COLO668 (cell line): ENCODE measurements around the gene GATAD2A.

Source experiments
- DNase-seq: peaks from one replicate; lab custom pipeline; 2025; ENCODE audit not compliant: unreplicated experiment; lab: John Stamatoyannopoulos, UW

The GATAD2A gene

DNA sequence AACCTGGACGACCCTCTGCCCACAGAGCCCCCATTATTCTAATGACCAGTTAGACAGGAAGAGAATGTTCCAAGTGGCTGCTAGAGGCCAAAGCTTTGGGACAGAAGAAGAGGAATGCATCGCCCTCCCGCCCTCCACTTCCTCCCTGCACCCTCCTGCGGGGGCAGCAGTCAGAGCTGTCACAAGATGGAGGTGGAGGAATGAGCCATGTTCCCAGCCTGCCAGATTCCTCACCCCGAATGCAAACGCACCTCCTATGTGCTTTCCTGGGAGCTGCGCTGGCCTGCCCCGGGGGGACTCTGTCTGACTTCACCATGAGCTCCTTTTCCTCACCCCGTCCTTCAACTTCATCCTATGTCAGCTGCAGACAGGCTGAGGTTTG, 124.9 kb downstream of the GATAD2A start:
- no peak for DNase-seq

DNA sequence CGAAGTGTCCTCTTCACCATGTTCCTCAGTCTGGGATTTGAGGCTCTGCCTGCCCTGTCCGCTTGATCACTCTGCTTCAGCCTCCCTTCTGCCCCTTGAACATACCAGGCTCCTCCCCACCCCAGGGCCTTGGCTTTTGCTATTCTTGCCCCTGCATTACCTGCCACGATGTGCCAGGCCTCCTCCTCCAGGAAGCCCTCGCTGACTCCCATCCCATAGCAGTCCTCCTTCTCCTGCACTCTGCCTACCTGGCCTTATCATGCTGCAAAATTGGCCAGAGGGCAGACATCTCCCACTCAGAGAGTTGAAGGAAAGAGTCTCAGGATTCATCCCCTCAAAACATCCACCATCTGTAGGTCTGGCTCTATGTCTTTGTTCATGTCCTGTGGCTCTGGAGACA, 125.4 kb downstream of the GATAD2A start:
- no peak for DNase-seq

DNA sequence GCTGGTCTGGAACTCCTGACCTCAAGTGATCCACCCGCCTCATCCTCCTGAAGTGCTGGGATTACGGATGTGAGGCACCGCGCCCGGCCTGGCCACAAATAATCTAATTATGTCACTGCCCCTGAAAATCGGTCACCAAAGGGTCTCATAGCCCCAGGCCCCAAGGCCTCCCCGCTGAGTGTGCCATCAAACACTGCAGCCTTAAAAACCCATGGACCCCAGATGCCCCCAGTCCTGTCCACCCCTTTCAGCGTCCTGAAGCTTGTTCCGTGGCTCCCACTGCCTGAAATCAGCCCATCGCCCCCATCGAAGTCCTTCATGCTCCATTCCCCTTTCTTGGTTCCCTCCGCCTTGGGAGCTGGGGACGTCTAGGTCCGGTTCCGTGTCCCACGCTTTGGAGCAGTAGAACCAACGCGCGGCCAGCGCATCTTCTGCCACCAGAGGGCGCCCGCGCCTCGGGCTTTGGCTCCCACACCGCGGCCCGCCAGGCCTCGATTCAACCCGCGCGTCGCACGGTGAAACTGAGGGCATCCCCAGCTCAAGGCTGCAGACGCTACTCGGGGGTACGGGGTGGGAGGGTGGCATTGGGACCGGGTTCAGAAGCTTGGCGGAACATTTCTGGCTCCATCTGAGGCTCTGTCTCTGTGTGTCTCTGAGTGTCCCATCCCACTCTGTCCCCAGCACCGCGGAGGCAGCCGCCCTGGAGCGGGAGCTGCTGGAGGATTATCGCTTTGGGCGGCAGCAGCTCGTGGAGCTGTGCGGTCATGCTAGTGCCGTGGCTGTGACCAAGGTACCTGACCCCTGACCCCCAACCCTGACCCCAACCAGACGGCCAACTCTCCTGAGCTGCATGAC, 126.7 kb downstream of the GATAD2A start:
- peak; percentile 77 for DNase-seq

DNA sequence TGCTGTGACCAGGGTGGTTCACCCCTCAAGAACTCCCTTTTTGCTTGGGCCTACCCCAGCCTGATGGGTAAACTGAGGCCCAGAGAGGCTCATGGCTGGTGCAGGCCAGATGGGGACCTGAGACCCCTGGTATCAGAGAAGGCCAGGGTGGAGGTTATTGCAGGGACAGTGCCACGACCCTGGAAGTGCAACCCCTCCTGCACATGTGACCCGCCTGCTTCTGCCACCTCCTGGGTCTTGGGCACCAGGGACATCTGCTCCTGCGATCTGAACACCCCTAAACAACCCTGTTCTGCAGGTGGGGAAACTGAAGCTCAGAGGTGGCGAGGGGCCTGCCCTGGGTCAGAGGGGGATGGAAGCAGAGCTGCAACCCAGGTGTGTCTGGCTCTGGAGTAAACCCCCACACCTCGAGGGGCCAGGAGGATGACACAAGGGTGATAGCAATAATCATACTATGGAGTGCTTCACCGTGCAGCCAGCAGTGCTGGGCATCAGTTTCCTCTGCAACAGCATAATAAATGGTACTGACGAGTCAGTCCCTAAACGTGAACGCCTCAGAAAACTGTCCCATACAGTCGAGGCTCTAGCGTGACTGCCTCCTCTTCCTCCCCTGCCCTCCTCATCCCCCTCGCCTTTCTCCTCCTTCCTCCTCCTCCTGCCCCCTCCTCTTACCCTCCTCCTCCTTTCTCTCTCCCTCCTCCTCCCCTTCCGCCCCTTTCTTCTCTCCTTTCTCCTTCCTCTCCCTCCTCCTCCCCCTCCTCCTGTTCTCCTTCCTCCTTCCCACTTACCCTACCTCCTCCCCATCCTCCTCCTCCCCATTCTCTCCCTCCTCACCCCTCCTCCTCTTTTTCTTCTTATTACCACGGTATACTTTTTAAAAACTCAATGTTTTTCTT, 127.6 kb downstream of the GATAD2A start:
- DNase-seq: no peak

DNA sequence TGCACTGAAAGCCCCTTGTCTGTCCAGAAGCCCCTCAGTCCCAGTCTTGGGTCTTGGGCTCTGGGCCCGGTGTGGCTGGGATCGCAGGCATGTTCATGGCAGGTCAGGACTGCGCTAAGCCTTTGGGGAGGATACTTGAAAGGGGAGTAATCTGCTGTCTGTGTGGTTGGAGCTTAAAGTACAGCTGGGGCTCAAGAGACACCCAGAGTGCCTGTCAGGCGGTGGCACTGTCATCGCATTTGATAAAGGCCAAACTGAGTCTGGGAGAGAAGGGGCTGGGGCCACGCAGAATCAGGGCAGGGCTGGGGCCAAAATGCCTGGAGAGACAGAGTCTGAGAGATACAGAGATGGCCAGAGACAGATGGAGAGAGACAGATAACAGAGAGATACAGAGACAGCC, 128.4 kb downstream of the GATAD2A start:
- DNase-seq: no peak

DNA sequence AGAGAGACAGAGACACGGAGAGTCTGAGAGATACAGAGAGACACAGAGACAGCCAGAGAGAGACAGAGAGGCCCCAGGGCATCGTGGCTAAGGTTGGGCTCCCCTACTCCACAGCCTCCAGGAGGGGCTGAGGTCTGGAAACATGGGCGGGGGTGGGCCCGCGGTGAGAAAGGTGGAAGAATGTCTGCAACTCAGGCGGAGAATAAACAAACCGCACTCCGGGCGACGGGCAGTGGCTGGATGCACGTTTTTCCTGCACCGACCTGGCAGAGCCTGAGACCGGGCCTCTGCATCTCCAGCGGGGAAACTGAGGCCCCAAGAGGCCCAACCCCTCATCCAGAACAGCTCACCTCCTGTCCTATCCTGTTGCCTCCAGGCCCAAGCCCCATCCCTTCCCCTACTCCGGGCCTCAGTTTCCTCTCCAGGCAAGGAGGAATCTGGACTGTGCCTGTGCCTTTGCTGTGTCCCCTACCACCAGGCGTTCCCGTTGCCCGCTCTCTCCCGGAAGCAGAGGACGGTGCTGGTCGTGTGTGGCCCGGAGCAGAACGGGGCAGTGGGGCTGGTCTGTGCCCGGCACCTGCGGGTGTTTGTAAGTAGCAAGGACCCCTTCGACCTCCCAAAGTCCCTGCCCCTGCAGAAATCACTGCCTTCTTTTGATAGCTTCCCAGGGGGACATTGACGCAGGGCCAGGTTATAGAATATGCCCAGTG, 129.2 kb downstream of the GATAD2A start:
- DNase-seq: no peak

DNA sequence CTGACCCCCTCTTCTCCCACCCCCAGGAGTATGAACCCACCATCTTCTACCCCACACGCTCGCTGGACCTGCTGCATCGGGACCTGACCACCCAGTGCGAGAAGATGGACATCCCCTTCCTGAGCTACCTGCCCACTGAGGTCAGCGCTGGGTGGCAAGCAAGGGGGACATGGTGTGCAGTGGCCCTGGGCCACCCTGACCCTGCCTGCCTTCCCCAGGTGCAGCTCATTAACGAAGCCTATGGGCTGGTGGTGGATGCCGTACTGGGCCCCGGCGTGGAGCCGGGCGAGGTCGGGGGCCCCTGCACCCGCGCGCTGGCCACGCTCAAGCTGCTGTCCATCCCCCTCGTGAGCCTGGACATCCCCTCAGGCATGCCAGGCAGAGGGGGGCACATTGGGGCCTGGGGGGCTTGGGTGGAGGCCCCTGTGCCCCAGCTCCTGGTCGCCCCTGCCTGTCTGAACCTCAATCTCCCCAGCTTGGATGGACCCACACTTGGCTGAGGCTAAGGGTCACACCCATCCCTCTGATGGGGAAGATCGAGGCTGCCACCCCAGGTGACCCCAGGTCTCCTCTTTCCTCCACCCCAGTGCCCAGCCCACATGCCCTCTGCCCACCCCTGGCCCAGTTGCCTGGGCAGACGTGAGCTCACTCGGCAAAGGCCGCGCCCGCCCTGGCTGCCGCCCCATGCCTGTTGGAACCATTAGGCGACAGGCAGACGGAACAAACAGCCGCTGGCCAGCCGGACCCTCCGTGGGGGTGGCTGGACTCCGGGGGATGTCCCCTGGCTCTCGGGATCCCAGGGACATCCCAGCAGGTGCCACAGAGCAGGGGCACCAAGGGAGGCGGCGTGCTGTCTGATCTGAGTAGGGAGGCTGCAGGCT, 130.1 kb downstream of the GATAD2A start:
- DNase-seq: no peak

DNA sequence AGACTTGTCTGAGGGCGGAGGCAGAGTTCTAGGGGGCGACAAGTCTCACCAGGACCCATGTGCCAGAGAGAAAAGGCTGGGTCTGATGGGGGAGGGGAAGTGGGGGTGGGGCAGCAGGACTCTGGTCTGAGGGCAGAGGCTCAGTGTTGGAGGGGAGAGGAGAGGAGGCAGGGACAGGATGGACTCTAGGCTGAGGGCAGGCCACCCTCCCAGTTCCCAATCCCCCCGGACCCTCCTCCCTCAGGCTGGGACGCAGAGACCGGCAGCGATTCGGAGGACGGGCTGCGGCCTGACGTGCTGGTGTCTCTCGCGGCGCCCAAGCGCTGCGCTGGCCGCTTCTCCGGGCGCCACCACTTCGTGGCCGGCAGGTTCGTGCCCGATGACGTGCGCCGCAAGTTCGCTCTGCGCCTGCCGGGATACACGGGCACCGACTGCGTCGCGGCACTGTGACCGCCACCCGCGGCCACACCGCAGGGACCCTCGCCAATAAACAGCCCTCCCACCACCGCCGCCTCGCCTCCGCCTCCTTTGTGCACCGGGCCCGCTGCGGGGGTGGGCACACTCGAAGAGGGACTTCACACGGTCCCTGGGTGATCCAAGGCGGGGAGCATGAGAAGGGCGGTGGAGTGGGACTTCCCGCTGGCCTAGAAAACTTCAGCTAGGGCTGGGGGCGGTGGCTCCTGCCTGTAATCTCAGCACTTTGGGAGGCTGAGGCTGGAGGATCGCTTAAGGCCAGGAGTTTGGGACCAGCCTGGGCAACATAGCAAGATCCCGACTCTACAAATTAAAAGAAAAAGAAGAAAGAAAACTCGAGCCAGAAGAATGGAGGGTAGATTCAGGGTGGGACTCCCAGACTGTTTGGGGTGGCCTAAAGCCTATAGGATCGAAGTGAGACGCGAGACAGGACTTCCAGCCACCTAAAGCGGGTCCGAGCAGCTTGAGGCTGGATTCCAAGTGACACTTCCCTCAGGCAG, 131.9 kb downstream of the GATAD2A start:
- DNase-seq: peak; percentile 15

DNA sequence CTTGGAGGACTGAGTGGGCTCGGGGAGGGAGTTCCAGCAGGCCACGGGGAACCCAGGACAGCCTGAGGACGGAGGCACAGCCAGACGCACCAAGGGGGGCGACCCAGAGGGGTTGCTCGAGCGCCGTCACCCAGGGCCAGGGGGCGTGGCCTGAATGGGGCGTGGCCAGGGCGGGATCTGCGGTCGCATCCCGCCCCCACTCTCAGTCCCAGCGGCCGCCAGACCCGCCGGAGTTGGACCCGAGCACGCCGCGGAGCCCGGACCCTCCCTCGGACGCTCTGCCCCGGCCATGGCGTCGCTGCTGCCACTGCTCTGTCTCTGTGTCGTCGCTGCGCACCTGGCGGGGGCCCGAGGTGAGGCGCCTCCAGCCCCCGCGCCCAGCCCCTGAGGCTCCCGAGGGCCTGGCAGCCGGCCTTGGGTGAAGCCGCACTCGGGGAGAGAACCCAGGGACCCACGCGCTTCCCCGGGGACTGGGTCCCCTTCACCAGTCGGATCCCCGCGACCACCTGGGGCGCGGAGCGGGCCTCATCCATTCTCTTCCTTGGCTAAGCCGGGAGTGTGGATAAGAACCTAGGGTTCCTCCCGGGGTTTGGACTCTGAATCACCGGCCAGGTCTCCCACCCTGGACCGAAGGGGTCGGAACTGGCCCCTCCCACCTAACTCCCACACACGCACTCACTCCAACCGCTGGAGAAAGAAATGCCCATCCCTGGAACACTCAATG, 132.7 kb downstream of the GATAD2A start, which contains the start of gene CILP2:
Gene CILP2 (plus strand): TSS at position 205 of the 724 bp plus-strand sequence. CDS start 85 bp downstream, at position 290.
- peak; percentile 23 for DNase-seq

DNA sequence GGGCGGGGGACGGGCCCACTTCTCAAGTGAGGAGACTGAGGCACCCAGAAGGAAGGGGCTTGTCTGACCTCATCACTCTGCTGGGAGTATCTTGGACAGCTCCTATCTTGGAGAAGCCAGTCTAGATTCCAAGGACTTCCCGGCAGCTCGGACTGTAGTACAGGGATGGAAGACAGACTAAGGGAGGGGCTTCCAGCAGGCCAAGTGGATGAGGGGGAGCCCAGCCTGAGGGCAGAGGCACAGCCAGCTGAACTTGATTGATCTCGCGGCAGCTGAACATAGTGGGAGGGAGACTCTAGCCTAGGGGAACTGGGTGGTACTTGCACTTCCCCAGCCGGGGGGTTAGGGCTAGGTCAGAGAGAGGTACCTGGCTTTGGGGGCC, 133.3 kb downstream of the GATAD2A start:
- DNase-seq: no peak

DNA sequence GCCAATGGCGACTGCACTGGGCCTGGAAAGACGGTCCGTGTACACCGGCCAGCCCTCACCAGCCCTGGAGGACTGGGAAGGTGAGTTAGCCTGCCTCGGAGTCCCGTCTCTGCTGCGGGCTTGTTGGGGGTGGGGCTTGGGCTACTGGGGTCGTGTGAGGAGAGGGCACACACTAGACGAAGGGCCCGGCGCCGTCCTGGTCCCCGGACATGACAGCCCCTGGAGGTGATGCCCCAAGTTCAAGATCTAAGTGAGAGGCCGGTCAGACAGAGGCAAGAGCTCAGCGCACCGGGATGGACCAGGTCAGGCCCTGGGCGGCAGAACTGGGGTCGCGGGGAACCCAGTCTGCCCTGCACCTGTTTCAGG, 134.2 kb downstream of the GATAD2A start:
- no peak for DNase-seq

DNA sequence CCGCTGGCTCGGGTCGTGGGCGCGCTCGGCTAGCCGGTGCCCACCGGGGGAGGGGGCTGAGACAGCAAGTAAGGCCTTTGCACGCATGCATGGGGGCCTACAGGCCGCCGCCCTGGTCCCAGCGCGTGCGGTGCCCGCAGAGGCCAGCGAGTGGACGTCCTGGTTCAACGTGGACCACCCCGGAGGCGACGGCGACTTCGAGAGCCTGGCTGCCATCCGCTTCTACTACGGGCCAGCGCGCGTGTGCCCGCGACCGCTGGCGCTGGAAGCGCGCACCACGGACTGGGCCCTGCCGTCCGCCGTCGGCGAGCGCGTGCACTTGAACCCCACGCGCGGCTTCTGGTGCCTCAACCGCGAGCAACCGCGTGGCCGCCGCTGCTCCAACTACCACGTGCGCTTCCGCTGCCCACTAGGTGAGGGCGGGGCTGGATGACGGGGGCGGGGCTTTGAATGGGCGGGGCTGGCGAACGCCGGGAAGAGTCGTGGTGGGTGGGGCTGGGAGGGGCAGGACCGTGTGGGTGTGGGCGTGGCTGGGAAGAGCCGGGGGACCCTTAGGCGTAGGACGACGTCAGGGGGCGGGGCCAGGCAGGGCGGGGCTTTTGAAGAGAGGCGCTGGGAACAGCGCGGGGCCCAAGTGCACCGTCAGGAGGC, 134.7 kb downstream of the GATAD2A start:
- DNase-seq: peak; percentile 14

DNA sequence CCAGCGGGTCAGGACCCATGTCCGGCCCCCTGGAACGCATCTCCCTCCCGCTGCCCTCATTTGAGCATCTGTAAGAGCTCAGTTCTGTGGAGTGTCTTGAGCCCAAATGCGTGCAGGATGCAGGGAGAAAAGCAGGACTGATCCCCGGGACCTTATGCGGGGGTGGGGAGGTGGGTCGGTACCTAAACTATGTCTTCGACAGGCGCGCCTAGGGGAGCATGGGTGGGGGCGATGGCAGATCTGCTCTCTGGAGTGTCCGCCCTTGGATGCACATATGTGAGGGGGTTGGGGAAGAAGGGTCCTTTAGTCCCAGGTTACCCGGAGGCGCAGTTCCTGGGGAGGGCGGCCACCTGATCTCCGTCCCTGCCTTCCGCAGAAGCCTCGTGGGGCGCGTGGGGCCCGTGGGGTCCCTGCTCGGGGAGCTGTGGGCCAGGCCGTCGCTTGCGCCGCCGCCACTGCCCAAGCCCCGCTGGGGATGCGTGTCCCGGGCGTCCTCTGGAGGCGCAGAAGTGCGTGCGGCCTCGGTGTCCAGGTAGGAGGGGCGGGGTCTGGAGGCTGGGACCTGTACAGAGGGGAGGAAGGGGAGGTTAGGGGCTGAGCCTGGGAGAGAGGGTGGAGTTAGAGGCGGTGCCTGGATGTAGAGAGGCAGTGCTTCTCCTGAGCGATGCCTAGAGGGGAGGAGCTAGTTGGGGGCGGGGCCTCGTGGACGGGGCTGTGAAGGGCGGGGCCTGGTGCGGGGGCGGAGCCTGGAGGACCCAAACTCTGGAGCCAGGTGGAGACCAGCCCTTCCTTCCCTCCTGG, 135.4 kb downstream of the GATAD2A start:
- peak; percentile 56 for DNase-seq

DNA sequence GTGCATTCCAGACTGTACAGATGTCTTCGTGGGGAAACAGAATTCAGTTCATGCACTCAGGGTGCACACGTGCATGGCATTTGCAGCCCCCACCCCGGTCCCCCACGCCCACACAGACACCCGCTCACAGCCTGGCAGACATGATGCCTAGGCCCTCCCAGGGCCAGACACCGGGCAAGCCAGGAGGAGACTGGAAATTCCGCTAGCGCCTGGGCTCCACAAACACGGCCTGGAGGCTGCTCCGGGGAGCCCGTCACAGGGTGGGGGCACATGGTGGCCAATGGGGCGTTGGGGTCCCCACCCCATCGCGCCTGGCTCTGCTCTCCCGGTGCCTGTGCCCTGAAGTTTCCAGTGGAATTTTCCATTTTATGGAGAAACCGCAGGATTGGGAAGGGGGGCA, 136.1 kb downstream of the GATAD2A start:
- no peak for DNase-seq

DNA sequence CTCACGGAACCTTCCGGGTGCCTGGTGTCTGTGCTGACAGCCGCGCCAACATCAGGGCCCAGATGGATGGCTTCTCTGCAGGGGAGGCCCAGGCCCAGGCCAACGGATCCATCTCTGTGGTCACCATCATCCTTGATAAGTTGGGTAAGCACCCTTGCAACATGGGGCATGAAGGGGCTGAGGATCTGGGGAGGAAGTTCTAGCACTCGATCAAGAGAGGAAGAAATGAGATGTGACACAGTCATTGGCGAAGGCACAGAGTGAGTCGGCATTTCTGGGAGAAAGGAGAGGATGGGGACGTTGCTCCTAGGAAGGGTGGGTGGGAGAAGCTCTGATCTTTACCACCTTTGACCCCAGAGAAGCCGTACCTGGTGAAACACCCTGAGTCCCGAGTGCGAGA, 137.0 kb downstream of the GATAD2A start:
- DNase-seq: no peak

DNA sequence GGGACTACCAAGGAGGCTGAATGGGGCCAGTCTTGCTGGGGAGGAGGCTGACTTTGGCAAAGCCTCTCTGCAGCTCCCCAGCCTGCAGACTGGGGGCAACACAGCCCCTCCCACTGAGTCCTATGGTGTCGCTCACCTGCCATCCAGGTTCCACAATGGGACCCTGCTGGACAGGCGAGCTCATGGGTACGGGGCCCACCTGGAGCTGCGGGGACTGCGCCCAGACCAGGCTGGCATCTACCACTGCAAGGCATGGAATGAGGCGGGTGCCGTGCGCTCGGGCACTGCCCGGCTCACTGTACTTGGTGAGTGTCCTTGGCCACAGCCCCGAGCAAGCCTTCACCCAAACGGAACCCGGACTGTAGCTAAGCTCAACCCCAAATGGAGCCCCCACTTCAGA, 137.6 kb downstream of the GATAD2A start:
- no peak for DNase-seq

DNA sequence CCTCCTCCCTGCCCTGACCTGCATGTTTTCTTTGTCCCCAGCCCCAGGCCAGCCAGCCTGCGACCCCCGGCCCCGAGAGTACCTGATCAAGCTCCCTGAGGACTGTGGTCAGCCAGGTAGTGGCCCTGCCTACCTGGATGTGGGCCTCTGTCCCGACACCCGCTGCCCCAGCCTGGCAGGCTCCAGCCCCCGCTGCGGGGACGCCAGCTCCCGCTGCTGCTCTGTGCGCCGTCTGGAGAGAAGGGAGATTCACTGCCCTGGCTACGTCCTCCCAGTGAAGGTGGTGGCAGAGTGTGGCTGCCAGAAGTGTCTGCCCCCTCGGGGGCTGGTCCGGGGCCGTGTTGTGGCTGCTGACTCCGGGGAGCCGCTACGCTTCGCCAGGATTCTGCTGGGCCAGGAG, 138.2 kb downstream of the GATAD2A start:
- DNase-seq: no peak
